IMR-90 (cell line): ENCODE data around the gene CPSF4L.

ENCODE experiments used
- CTCF ChIP-seq: conservative IDR thresholded peaks from 2 replicates; pipeline ENCODE4 v1.5.1; 2012; ENCODE audit warnings: mild to moderate bottlenecking, low read depth, low read length, improper control_type of control experiment
- POLR2A ChIP-seq: IDR thresholded peaks from 2 replicates; pipeline ENCODE4 v1.6.1; 2012; ENCODE audit warnings: mild to moderate bottlenecking, low read depth, low read length
- RFX5 ChIP-seq: IDR thresholded peaks from 2 replicates; pipeline ENCODE4 v1.8.0; 2012; ENCODE audit warnings: low read depth, mild to moderate bottlenecking, low read length, moderate library complexity

- no peak for TF ChIP-seq POLR2A
- TF ChIP-seq RFX5: no peak
- TF ChIP-seq CTCF: no peak
Observed at GRCh38 chr17:73199751-73200317, 61.8 kb downstream of the CPSF4L start.
